Measurements from ENCODE around the gene SIGLEC15. TPM values are rescaled to one million over a fixed set of nuclear protein-coding genes. Genes with fewer than 3 reads are reported as not detected.

Gene SIGLEC15
- polyA plus RNA-seq, 3 donors from 2014 or later: 0.09 to 0.20 TPM; not detected in 1

GRCh38 chr18:45880876-45881558, 55.5 kb downstream of the SIGLEC15 start:
- H3K27me3 Mint-ChIP-seq (ENCODE audit: low read depth in 3 of 3): peaks cover 0 to 2% (median 2%) of the 10 kb centered on the region in 3 donors
- peak overlapping the region in 1 of 6 donors; percentile 3 for H3K27ac Mint-ChIP-seq
- H3K4me3 Mint-ChIP-seq: no peak overlapping the region
- no peaks in the 10 kb centered on the region for H3K9me3 Mint-ChIP-seq
- peaks cover 10 to 14% of the 10 kb centered on the region in 2 donors for H3K4me1 Mint-ChIP-seq
- peaks cover 23 to 38% (median 32%) of the 10 kb centered on the region in 3 donors for H3K36me3 Mint-ChIP-seq
- DNase-seq: no peak

- Mint-ChIP-seq H3K9me3 (no peaks in the 10 kb centered on the region), H3K36me3 (peaks cover 10 to 40% (median 40%) of the 10 kb centered on the region in 3 donors), H3K4me1 (peaks cover 29 to 31% of the 10 kb centered on the region in 2 donors), H3K4me3 (no peak overlapping the region), H3K27ac (peak overlapping the region; percentile 18 to 78 (median 52)), H3K27me3 (ENCODE audit: low read depth in 3 of 3) (peaks cover 0 to 1% (median 0%) of the 10 kb centered on the region in 3 donors)
- DNase-seq: no peak
Measured at GRCh38 chr18:45887585-45887984, 62.1 kb downstream of the SIGLEC15 start.

DNA sequence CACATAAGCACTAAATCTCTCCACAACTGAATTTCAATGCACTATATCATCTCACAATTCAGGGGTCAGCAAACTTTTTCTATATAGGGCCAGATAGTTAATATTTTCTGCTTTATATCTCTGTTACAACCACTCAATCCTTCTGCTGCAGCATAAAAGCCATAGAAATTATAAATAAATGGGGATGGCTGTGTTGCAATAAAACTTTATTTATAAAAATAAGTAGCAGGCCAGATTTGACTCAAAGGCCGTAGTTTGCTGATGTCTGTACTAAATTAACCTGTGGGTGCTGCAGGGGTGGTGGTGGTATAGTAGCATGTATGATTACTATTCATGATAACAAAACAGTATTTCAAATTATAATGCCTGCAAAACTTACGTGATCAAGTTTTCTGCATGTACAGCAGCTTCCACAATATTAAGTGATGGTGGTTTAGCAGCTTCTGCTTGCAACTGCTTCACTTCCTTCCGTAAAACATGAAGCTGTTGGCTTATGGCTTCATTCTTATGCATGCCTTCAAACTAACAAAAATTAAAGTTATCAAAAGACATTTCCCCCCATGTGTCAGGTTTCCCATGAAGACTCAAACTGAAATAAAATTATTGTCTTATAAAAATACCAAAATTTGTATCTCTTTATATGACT, 64.1 kb downstream of the SIGLEC15 start:
- Mint-ChIP-seq H3K9me3 (no peaks in the 10 kb centered on the region), H3K27me3 (ENCODE audit: low read depth in 3 of 3) (peaks cover 0 to 1% (median 0%) of the 10 kb centered on the region in 3 donors), H3K4me1 (peaks cover 31 to 33% of the 10 kb centered on the region in 2 donors), H3K4me3 (peak overlapping the region; percentile 60 to 82 (median 63)), H3K27ac (peak overlapping the region; percentile 74 to 94 (median 88)), H3K36me3 (peaks cover 8 to 35% (median 34%) of the 10 kb centered on the region in 3 donors)
- DNase-seq: peak; percentile 26 to 41 (median 36)

DNA sequence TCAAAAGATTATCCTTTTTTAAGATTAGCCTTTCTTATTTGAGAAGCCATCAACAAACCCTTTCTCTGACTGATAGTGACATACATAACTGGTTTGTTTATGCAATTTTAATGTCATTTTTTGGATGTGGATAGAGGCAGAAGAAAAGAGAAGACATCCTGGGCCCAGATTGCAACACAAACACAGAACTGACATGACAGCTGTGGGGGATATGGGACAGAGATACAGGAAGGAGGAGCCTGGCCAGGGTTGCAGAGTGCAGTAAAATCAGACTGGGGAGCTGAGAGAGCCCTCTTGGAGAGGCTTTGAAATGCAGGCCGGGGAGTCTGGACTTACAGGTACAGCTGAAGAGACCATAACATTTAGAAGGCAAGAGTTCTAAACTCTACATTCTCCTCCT, 65.1 kb downstream of the SIGLEC15 start:
- Mint-ChIP-seq H3K4me3 (peak overlapping the region; percentile 2 to 61 (median 53)), H3K27ac (peak overlapping the region; percentile 50 to 93 (median 89)), H3K9me3 (no peaks in the 10 kb centered on the region), H3K27me3 (ENCODE audit: low read depth in 3 of 3) (peaks cover 0 to 1% (median 0%) of the 10 kb centered on the region in 3 donors), H3K36me3 (peaks cover 19 to 44% (median 40%) of the 10 kb centered on the region in 3 donors), H3K4me1 (peaks cover 31 to 33% of the 10 kb centered on the region in 2 donors)
- no peak for DNase-seq

DNA sequence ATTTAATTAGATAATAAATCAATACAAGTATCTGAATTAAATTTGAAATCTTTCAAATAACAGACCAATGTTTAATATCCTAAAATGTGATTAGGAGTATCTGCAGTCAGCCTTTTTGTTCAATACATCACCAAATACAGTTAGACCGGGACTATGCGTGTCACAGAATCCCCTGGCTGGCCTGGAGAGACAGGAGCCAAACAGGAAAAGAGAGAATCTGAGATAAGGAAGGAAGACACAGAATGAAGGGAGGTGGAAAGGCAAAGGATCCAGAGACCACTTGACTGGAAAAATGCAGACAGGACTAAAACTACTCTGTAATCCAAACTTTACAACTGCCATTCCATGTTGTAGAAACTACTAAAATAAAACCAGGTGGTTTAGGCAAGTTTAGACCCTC, 66.3 kb downstream of the SIGLEC15 start:
- no peak for DNase-seq
- H3K27me3 Mint-ChIP-seq (ENCODE audit: low read depth in 3 of 3): peaks cover 0 to 1% (median 0%) of the 10 kb centered on the region in 3 donors
- H3K36me3 Mint-ChIP-seq: peaks cover 25 to 44% (median 39%) of the 10 kb centered on the region in 3 donors
- H3K9me3 Mint-ChIP-seq: no peaks in the 10 kb centered on the region
- no peak overlapping the region for H3K4me3 Mint-ChIP-seq
- peaks cover 31% of the 10 kb centered on the region in 2 donors for H3K4me1 Mint-ChIP-seq
- H3K27ac Mint-ChIP-seq: peak overlapping the region in 4 of 6 donors; percentile 21 to 83 (median 50)

Other genes with a start within 250 kb of the SIGLEC15 start
- under 1 TPM; 0.03 to 0.65 (median 0.19) TPM for gene SLC14A2, start 210.2 kb upstream of the SIGLEC15 start, polyA plus RNA-seq
- gene SLC14A1, start 101.5 kb upstream of the SIGLEC15 start, polyA plus RNA-seq: 10 to 100 TPM in 1 of 3 donors, 1 to 10 TPM in 2; 3.8 to 12.4 (median 5.1) TPM
- gene EPG5, start 141.7 kb downstream of the SIGLEC15 start, polyA plus RNA-seq: 1 to 10 TPM; 2.9 to 6.5 (median 5.3) TPM
- 10 to 100 TPM; 27.7 to 37.7 (median 31.6) TPM for gene PSTPIP2, start 246.6 kb downstream of the SIGLEC15 start, polyA plus RNA-seq

Measured in immature natural killer cell (primary cell).